Pulmonary artery endothelial cell (primary cell): ENCODE results near the gene PPP2R3C. TPM values are rescaled to one million over a fixed set of nuclear protein-coding genes. Genes with fewer than 3 reads are reported as not detected.
"Not testable (repeated sequence)": the region's sequence is repeated elsewhere in the genome, so short reads cannot be mapped to it uniquely, and the experiment has no call there.

ENCODE experiments used
- DNase-seq: peaks from one replicate; pipeline ENCODE4 v3.0.0-alpha.2; 2011; ENCODE audit warnings: low read depth, low spot score
- total RNA-seq: library from RNA; depleted of rRNA; stranded (reverse); fragments of >200 nt; gene quantifications from 2 replicates; pipeline ENCODE4 v1.2.3, GENCODE V29; 2014

Gene PPP2R3C
- total RNA-seq, 1 donor from 2014 or later = 41.9 TPM

DNA sequence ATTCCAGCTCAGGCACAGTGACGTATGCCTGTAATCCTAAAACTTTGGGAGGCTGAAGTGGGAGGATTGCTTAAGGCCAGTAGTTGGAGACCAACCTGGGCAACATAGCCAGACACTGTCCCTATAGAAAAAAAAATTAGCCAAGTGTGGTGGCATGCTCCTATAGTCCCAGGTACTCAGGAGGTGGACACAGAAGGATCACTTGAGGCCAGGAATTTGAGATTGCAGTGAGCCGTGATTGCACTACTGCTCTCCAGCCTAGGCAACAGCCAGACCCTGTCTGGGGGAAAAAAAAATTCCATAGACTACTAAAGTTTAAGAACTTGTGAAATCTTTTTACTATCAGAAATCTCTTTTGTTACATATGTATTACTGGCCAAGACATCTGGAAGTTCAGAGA is 69.2 kb downstream of the PPP2R3C start:
- no peak for DNase-seq

DNA sequence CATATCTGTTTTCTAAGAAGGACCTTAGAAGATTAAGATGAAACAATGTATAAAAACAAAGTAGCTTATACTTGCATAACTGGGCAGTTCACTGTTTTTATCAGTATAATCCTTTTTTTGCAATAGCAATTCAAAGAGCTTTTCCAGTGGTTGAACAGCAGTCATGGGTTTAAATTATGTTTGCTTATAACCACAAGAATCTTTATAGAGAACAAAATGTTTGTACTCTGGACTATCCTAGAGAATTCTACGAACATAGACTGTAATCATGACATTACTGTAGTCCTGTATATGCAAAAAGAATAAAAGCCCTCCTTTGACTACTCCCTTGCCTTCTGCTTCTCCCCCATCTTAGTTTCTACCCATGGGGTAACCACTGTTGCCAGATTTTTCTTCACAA is 70.0 kb downstream of the PPP2R3C start:
- DNase-seq = no peak

- no peak for DNase-seq
Measured at GRCh38 chr14:35050652-35051051, 71.1 kb downstream of the PPP2R3C start.

DNA sequence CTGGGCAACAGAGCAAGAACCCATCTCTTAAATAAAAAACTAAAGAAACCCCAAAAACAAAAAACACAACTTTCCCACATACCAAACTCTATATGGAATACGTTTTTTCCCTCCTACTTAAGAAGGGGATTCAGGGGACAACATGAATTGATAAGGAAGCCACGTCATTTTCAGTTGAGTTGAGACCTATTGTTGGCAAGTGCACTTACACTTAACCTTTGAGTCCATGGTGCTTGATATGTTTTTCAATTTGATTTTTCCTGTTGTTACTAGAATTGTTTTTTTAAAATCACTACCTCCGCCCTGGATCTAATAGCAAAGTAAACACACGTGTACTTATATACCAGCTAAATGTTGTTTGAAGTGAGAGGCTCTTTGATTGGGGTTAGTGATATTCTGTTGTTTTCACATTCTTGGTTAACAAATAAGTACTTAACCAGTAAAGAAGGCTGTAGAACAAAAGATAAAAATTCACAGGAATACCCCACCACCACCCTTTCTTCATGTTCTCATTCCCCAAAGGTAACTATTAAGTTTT is 73.7 kb downstream of the PPP2R3C start:
- no peak for DNase-seq

DNA sequence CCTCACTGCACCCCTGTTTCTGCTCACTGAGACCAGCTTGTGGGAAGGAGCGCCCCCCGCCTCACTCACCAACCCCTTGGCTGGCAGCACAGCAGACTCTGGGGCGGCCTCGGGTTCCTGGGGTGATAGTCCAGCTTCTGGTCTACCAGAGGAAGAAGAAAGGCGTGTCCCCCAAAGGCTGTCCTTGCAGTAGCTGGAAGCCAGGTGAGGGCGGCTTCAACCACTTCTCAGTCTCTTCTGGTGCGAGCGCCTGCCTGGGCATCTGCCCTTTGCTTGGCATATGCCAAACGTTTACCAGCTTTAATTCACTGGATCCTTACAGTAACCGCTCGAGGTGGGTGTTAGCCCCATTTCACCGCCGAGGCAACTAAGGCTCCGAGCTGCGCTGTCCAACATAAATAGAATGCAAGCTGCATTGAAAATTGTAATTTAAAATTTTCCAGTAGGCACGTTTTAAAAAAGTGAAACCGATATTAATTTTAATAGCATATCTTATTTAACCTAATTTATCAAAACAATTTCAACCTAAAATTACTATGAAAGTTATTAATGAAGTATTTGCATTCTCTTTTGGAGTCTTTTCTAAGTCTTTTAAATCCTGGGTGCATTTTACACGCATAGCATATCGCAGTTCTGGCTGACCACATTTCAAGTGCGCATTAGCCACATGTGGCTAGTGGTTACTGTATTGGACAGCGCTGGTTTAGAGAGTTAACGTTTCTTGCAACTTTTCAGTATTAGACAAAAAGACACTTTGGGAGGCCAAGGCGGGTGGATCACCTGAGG is 74.8 kb downstream of the PPP2R3C start:
- no peak for DNase-seq

- peak; percentile 90 for DNase-seq
Measured at GRCh38 chr14:35046048-35046750, 75.6 kb downstream of the PPP2R3C start, which contains the start of gene FAM177A1. FAM177A1 (plus strand) TSS chr14:35046272; CDS start chr14:35046464, 192 bp downstream.

GRCh38 chr14:35045798-35046047 is 76.1 kb downstream of the PPP2R3C start:
- no peak for DNase-seq

GRCh38 chr14:35044939-35045797 is 76.6 kb downstream of the PPP2R3C start:
- DNase-seq = no peak

DNA sequence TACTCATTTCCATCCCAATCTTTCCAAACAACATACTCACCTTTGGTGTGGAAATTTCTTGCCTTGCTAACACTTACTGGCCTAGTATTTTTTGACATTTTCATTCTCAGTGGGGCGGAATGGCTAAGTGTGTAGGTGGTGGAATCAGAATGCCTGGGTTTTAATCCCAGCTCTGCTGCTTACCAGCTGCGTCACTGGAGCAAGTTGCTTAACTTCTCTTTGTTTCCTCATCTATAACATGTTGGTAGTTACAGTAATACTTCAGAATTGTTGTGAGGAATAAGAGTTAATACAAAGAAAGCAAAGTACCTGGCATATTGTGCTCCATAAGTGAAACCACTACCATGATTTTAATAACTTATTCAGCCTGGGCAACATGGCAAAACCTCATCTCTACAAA is 78.7 kb downstream of the PPP2R3C start:
- no peak for DNase-seq

DNA sequence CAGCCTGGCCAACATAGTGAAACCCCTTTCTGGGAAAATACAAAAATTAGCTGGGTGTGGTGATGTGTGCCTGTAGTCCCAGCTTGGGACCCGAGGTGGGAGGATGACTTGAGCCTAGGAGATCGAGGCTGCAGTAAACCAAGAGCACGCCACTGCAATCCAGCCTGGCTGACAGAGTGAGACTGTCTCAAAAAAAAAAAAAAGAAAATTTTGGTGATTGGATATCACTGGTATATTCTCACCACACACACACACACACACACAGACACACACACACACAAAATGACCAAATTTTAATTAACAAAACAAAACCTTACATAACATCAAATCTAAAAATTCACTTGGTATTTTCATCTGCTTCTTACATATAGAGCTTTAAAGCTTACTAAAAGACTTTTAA is 79.2 kb downstream of the PPP2R3C start:
- DNase-seq = no peak

DNA sequence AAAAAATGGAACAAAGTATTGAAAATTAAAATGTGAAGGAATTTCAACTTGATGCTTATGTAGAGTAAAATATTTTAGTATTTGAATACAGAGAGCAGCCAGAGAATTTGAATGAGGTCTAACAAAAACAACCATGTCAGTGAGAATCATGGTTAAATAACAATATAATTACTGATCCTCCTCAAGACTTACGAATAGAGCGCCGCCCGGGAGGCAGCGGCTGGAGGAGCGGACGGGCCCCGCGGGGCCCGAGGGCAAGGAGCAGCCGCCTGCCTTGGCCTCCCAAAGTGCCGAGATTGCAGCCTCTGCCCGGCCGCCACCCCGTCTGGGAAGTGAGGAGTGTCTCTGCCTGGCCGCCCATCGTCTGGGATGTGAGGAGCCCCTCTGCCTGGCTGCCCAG is 83.5 kb downstream of the PPP2R3C start:
- DNase-seq = not testable (repeated sequence)

Other genes starting within 250 kb of the PPP2R3C start
- 51.5 and 68.9 TPM in 2 replicates for gene BAZ1A, start 246.6 kb downstream of the PPP2R3C start, total RNA-seq
- gene SRP54, start 139.0 kb downstream of the PPP2R3C start, total RNA-seq = 73.1 and 80.2 TPM in 2 replicates
- gene FAM177A1, start 75.7 kb downstream of the PPP2R3C start, total RNA-seq = 37.9 and 54.3 TPM in 2 replicates
- 31.0 and 36.2 TPM in 2 replicates for gene PRORP, start 562 bp upstream of the PPP2R3C start, total RNA-seq
- gene PSMA6, start 170.4 kb upstream of the PPP2R3C start, total RNA-seq = 258 and 267 TPM in 2 replicates